Purkinje cell (primary cell): ENCODE results near the gene DPY19L2. TPM values are rescaled to one million over a fixed set of nuclear protein-coding genes. Genes with fewer than 3 reads are reported as not detected.

ENCODE experiments used
- polyA plus RNA-seq: library from polyadenylated mRNA; unstranded; fragments of >200 nt; fragmentation: Nextera tagmentation; gene quantifications from 2 replicates; pipeline ENCODE4 v1.2.1, GENCODE V29; 2014

The DPY19L2 gene
- 9.6 and 11.5 TPM in 2 replicates for polyA plus RNA-seq

DNA sequence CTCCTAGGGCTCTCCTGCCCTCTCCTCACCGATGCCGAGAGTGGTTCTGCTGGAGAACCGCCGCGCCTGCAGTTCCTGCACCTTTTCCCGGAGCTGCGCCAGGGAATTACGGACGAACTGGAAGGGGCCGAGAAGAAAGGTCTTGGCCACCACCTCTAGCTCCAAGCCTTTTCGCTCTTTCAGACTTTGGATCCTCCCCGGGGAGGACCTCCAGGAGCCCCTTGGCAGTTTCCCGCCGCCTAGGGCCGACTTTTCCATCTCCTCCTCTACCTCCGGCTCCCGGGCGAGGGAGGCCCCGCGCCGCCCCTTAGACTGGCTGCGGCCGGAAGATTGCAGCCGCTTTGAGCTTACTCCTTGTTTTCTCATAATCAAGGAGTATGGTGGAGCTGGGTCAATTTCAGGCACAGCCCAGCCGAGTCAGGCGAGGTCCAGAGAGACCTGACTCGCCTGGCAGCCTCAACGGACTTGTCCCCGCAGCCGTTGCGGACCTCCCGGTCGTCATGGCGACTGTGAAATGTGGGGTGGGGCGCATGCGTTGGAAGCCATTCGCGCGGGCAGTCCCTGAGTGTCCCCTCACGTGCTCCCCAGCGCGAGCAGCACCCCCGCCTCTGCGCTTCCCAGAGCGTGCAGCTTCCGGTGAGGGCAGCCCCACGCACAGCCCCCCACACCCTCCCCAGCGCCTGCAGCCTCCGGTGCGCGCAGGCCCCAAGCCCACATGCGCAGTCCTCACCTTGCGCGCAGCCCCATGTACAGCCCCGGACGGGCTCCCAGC is at the start of gene DPY19L2:
TSS of gene DPY19L2 (minus strand) at position 466 of the 772 bp plus-strand sequence. CDS start at position 366, 100 bp downstream.

Other genes starting within 250 kb of the DPY19L2 start
- gene RXYLT1, start 111.4 kb upstream of the DPY19L2 start, polyA plus RNA-seq = 10.2 and 17.0 TPM in 2 replicates
- 35.7 and 40.7 TPM in 2 replicates for gene SRGAP1, start 176.2 kb upstream of the DPY19L2 start, polyA plus RNA-seq